Measurements from ENCODE around the gene SAE1. TPM values are rescaled to one million over a fixed set of nuclear protein-coding genes. Genes with fewer than 3 reads are reported as not detected.

SAE1 gene
- total RNA-seq, 1 experiment from 2014 or later: 234 TPM

- peaks cover 2% of the 10 kb centered on the region for H4K20me1 ChIP-seq (ENCODE audit: control insufficient read depth, insufficient read depth, insufficient read length)
- no peak overlapping the region for H4K91ac ChIP-seq (ENCODE audit: insufficient read length, low read depth, low read length)
- no peak overlapping the region for H4K5ac ChIP-seq (ENCODE audit: insufficient read length, low read depth, low read length)
- no peak overlapping the region for H2BK15ac ChIP-seq (ENCODE audit: low read depth, low read length)
- no peak overlapping the region for H2AK5ac ChIP-seq (ENCODE audit: insufficient read length, low read length)
- H3K9me3 ChIP-seq (ENCODE audit: control insufficient read depth, low read depth, low read length): no peaks in the 10 kb centered on the region
- H3K4ac ChIP-seq (ENCODE audit: low read depth, low read length): no peak overlapping the region
- WGBS (ENCODE audit: extremely low coverage, insufficient read length, low lambda C conversion rate): no CpG with 5 or more reads among the region's 5 CpGs
- H4K8ac ChIP-seq (replicated peaks; ENCODE audit: insufficient read length, low read depth, low read length): no peak overlapping the region
- no peak overlapping the region for H3K4me2 ChIP-seq (ENCODE audit: insufficient read depth, insufficient read length, low read length)
- Mint-ChIP-seq H3K4me1 (peaks cover 4 to 7% of the 10 kb centered on the region in 2 experiments), H3K27me3 (ENCODE audit: low read depth) (no peaks in the 10 kb centered on the region; the same call in 1 of the 2 replicates), H3K9me3 (no peaks in the 10 kb centered on the region; a peak in 1 of 5 replicates), H3K27ac (peak overlapping the region in 1 of 3 experiments; percentile 41; a peak in 2 of 7 replicates), H3K36me3 (ENCODE audit: insufficient read depth in 1 of 3, low read depth in 3 of 3) (peaks cover 45 to 77% (median 68%) of the 10 kb centered on the region in 3 experiments; a peak in 6 of 7 replicates), H3K4me3 (no peak overlapping the region)
- H3K27ac ChIP-seq (ENCODE audit: insufficient read length, low read depth, low read length): no peak overlapping the region
- H3K4me1 ChIP-seq (ENCODE audit: insufficient read depth, low read length): no peaks in the 10 kb centered on the region
- H3K18ac ChIP-seq (ENCODE audit: insufficient read length, low read depth, low read length): no peak overlapping the region
- no peak overlapping the region for H3T11ph ChIP-seq (ENCODE audit: low read length)
- H3K23ac ChIP-seq (ENCODE audit: insufficient read length, low read depth, low read length): no peak overlapping the region
- TF ChIP-seq CTCF (conservative IDR thresholded peaks at IDR 0.05): no peak
- H2BK5ac ChIP-seq (ENCODE audit: insufficient read length, low read length): no peak overlapping the region
- no peak for DNase-seq
- peaks cover 5% of the 10 kb centered on the region for H3K79me1 ChIP-seq (ENCODE audit: insufficient read depth, low read depth, low read length, poor library complexity, severe bottlenecking)
- no peak overlapping the region for H3K56ac ChIP-seq (ENCODE audit: insufficient read length, low read depth, low read length)
- no peak overlapping the region for H2BK20ac ChIP-seq (ENCODE audit: low read depth, low read length, poor library complexity, severe bottlenecking)
- no peaks in the 10 kb centered on the region for H3K27me3 ChIP-seq (ENCODE audit: insufficient read depth, low read length)
- H3K14ac ChIP-seq (ENCODE audit: insufficient read depth, low read length): no peak overlapping the region
- no peaks in the 10 kb centered on the region for H3K23me2 ChIP-seq (ENCODE audit: insufficient read length, low read depth, low read length, poor library complexity, severe bottlenecking)
- H3K9ac ChIP-seq (ENCODE audit: extremely low read depth, insufficient read length, low read length): no peak overlapping the region
- H2AFZ ChIP-seq (ENCODE audit: low read length): no peak overlapping the region
- H2BK12ac ChIP-seq (ENCODE audit: insufficient read length, low read depth, low read length): no peak overlapping the region
- peaks cover 29% of the 10 kb centered on the region; the same call in 1 of the 2 replicates for H3K79me2 ChIP-seq (ENCODE audit: insufficient read depth, low read length)
- no peak overlapping the region for H2BK120ac ChIP-seq (ENCODE audit: low read depth, low read length, poor library complexity, severe bottlenecking)
Measured at GRCh38 chr19:47142779-47143178, 12.1 kb downstream of the SAE1 start.

Data from H9 (cell line).